GM21717 (cell line): ENCODE results near the gene PASK.

Experiments used
- ATAC-seq: cut with Tn5 transposase; IDR thresholded peaks from one replicate; pipeline ENCODE4 v1.9.1; 2021; ENCODE audit warnings: mild to moderate bottlenecking, moderate library complexity; ENCODE audit not compliant: unreplicated experiment

The PASK gene

DNA sequence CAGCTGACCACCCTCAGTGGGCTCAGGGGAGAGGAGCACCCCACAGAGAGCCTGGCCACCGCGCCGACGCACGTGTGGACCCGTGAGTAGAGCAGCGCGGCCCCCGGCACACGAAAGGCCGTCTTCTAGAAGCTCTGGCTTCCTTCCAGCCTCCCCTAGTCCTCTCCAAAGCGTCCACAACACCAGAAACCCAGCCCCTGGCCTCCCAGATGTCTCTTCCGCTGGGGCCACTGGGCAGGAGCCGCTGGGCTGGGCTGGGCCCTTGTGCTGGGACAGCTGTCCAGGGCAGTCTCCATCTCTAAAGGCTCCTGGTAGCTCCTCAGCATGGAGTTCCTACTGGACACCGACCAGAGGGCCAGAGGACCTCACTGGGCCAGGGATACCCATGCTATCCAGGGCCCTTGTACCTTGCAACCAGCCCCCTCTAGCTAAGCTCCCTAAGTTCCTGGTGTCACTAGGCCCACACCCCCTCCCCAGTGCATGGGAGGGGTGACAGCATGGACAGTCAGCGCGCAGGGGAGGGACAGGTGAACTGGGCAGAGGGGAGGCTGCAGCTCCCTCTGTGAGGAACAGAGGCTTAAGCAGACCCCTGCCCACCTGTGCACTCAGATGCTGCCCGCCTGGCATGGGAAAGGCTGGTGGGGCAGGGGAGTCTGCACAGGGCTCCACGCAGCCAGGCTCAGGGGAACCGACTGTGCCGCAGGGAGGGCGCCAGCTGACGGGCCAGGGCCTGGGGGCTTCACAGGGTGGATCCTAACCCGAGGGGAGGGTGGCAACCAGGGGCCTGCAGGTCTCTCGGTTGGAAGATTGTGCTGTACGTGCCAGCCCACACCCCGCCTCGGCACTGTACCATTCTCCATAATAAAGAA lies 80.1 kb downstream of the PASK start:
- ATAC-seq = no peak

- no peak for ATAC-seq
These were observed 80.9 kb downstream of the PASK start for GRCh38 chr2:241068136-241068941.

DNA sequence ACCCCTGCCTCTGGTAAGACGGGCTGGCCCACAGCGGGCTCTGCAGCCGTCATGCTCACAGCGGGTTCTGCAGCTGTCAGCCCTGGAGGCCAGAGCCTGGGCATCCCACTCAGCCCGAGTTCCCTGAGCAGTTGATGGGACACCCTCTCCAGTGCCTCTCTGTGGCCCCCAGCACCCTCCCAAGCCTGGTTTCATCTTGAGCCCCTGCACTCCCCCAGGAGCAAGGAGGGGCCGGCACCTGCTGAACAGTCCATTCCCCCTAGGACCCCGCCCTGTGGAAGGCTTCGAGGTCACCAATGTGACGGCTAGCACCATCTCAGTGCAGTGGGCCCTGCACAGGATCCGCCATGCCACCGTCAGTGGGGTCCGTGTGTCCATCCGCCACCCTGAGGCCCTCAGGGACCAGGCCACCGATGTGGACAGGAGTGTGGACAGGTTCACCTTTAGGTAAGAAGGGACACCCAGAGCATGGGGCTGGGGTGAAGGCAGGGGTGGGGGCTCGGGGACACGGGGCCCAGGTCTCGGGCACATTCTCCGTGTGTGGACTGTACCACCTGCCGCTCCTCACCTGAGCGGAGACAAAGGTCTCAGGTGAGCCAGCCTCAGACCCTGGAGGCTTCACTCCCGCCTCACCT lies 81.7 kb downstream of the PASK start:
- ATAC-seq = no peak

DNA sequence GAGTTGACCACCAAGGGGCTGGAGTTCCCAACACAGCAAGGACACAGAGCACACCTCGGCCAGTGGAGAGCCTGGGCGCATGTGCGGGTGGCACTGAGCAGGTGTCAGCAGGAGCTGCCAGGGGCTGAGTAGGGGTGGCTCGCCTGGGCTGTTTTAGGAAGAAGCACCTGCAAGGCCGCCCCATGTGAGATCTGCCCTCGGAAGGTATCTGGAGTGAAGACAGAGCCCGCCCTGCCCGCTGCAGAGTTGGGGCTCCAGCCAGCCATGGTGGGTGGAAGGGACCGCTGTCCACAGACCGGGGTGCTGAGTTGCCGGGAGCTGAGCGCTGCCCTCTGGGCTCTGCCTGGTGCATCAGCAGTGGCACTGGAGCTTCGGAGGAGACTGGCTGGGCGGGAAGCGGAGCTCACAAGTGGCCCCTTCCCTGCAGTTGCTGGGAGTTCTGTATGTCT lies 82.4 kb downstream of the PASK start:
- no peak for ATAC-seq

DNA sequence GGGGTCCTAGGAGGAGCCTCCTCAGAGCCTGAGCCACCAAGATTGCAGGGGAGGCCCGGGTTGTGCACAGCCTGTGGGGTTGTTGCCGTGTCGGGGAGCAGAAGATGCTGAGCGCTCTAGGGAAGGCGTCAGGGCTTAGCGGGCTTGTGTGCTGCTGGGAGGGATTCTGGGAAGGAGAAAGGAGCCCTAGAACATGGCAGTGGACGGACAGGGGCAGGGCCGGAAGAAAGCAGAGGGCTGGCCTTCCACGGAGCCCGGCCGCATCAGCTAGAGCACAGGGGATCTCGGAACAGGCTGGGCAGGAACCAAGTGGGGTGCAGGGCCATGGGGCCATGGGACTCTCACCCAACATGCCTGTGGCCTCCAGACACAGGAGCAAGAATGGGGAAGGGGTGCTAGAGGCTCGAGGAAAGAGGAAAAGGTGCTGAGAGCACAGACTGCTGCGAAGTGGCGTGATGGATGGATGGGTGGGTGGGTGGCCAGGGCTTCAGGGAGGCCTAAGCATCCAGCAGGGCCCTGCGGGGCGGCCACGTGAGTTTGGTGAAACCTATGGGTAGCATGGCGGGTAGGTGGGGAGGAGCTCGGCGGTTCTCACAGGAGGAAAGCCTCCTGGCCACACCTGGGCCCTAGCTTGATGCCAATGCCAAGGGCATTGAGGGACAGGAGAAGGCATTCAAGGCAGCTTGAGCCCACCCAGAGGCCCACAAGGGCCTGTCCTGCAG lies 82.9 kb downstream of the PASK start:
- ATAC-seq = no peak

GRCh38 chr2:241065355-241065803 lies 83.9 kb downstream of the PASK start:
- no peak for ATAC-seq

- ATAC-seq = no peak
These were observed 84.4 kb downstream of the PASK start for GRCh38 chr2:241064802-241065354.

DNA sequence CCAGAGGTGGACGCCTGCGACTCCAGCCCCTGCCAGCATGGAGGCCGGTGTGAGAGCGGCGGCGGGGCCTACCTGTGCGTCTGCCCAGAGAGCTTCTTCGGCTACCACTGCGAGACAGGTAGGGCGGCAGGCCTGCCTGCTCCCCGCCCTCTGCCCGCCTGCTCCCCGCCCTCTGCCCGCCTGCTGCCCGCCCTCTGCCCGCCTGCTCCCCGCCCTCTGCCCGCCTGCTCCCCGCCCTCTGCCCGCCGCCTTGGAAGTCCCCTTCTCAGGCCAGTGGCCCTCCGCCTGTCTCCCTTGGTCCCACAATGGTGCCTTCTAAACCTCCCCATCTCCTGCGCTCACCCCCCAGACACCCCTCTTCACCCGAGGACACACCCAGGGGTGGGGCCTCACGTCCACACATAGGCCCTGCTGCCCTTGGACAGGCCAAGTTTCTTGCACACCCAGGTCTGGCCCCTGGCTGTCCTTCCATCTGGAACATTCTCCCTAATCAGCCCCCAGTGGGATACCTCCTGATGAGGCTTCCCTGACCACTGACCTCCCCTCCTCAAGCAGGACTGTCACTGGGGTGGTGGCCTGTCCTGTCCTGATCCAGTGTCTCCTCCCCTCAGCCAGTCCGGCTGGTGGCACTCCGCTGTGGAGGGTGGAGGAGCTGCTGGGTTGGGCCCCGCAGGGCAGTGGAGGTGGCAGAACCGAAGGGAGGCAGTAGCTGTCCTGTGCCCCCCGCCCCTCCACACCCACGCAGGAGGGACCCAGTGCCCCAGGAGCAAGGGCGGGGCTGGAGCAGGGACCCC lies 85.1 kb downstream of the PASK start:
- ATAC-seq = no peak

- ATAC-seq = no peak
These were observed 85.7 kb downstream of the PASK start for GRCh38 chr2:241063587-241063986.

DNA sequence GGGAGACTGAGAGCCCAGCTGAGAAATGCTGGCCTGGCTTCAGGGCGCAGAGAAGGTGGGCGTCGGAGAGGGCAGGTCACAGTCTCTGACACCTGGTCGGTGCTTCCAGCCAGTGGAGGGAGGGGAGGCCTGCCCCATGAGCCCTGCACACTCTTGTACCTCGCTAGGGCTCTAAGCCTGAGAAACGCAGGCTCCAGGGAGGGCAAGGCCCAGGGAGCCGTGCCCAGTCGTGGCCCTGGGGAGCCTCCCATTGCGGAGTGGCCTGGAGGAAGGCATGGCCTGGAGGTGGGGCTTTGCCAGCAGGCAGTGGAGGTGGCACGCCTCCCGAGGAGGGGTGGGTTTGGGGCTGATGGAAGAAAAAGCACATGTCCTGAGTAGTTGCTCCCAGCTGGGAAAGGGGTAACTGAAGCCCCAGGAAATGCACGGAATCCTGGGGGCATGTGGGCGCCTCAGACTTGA lies 86.2 kb downstream of the PASK start:
- no peak for ATAC-seq

- ATAC-seq = no peak
These were observed 86.7 kb downstream of the PASK start for GRCh38 chr2:241062389-241063092.

DNA sequence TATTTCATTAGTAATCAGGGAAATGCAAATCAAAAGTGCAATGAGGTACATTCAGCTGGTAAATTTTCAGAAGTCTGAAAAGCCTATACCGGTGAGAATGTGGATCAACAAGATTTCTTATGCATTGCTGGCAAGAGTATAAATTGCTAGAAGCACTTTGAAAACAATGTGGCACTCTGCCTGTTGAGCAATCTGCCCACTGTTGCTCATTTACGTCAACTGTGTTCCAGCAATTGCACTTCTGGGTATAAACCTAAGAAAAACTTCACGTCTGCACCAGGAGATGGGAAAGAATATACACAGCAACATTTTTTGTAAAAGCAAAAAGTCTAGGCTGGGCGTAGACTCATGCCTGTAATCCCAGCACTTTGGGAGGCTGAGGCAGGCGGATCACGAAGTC lies 88.0 kb downstream of the PASK start:
- no peak for ATAC-seq
